ENCODE results near the gene CRB2. TPM values are rescaled to one million over a fixed set of nuclear protein-coding genes. Genes with fewer than 3 reads are reported as not detected.

CRB2 gene
- total RNA-seq, 1 experiment from 2014 or later: 0.07 TPM

DNA sequence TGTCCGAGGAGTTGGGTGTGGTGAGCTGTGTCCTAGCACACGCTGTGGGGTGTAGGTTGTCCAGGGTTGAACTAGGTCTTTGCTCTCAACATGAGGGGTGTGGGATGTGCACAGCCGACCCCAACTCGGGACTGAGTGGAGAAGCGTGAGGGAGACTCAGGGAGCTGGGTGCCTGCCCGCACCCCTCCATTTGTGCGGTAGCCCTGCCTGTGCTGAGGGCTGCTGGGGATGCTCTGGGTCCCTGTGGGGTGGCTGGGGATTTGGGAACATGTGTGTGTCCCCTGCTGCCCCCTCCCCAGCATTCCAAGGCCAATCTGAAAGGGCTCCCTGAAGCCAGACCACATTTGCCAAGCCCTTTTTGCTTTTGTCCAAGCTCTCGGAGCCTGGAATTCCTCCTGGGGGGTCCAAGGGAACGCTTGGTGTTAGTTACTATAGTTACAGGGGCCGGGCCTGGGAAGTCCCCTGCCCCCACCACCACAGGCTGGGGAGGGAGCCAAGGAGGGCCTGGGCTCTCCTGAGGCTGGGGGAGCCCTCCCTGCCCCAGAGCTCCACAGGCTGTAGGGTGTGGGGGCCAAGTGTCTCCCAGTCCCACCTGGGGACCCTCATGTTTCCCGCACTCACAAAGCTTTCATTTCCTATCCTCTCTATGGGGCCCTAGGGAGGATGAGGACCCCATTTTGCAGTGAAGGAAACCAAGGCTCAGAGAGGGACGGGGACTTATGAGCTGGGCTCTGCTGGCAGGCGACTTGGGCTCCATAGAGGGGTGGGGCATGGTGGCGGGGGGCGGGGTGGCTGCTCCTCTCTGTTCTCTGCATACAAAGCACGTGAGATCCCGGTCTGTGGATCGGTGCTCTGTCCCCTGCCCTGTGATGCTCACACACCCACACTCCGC, 1.1 kb downstream of the CRB2 start:
- no peak overlapping the region for H3K4me3 ChIP-seq (replicated peaks in 1 of 2; ENCODE audit: low read depth in 1 of 2, low read length in 2 of 2)
- CTCF ChIA-PET: interaction anchor here (5.1 kb wide), 1 partner anchor 29 kb away, joined by 47 read pairs; no protein-coding TSS in a partner anchor
- H3K4me1 ChIP-seq (ENCODE audit: control insufficient read depth in 1 of 2, insufficient read depth in 2 of 2, low read length in 2 of 2): peaks cover 14 to 28% of the 10 kb centered on the region in 2 experiments; a peak in 3 of 4 replicates
- H2AFZ ChIP-seq (ENCODE audit: low read depth, low read length, poor library complexity, severe bottlenecking): no peak overlapping the region
- H3K9me2 ChIP-seq (ENCODE audit: insufficient read depth): no peaks in the 10 kb centered on the region
- no peak overlapping the region for H3K9ac ChIP-seq (ENCODE audit: low read length)
- DNase-seq (ENCODE audit: low read depth, low spot score) (no peak), ATAC-seq (no peak)
- H3K79me2 ChIP-seq (ENCODE audit: insufficient read depth, low read length): no peaks in the 10 kb centered on the region
- no peaks in the 10 kb centered on the region for H3K9me3 ChIP-seq (ENCODE audit: control insufficient read depth in 1 of 2, insufficient read depth in 1 of 2, low read depth in 1 of 2, low read length in 2 of 2)
- no peak overlapping the region for H3K27ac ChIP-seq (ENCODE audit: low read depth, low read length)
- no peaks in the 10 kb centered on the region for H3K27me3 ChIP-seq (ENCODE audit: insufficient read depth, low read length)
- POLR2A ChIA-PET: interaction anchor here (0.6 kb wide), 1 partner anchor 21 kb away, joined by 3 read pairs; no protein-coding TSS in a partner anchor
- TF ChIP-seq EGR1 (IDR thresholded peaks at IDR 0.05; ENCODE audit: low read depth) (no peak), JUND (IDR thresholded peaks at IDR 0.05) (no peak)
- H3K36me3 ChIP-seq (ENCODE audit: control insufficient read depth in 1 of 2, insufficient read depth in 2 of 2, low read length in 2 of 2): no peaks in the 10 kb centered on the region
- H3K4me2 ChIP-seq (ENCODE audit: low read length): no peak overlapping the region
- RAD21 ChIA-PET (ENCODE audit: low non-redundant PET in 1 of 2, low total read pairs in 2 of 2, uncharacterized antibody in 2 of 2, unreplicated experiment in 2 of 2): no interaction called here
- intact Hi-C loops (cut with micrococcal nuclease): loop anchor here (10.0 kb wide), 2 partner anchors 1232 to 1262 kb away; partner anchors contain the start of gene TTLL11
- H4K20me1 ChIP-seq (ENCODE audit: insufficient read depth): no peaks in the 10 kb centered on the region
- BruUV-seq (replicated peaks): no TSS peak

DNA sequence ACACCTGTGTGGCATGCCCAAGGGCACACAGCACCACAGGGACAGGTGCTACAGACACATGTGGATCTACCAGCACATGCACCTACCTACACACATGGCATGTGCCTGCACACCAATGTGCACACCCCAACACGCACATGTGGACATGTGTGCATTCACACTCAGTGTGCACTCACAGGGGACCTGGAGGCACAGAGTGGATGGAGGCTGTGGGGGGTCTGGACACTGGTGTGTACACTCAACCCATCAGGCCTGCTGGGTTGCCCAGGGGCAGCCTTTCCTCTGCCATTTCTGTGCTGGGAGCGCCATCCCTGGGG, 1.7 kb downstream of the CRB2 start:
- Histone ChIP-seq H3K27me3 (ENCODE audit: insufficient read depth, low read length) (no peaks in the 10 kb centered on the region), H3K36me3 (ENCODE audit: control insufficient read depth in 1 of 2, insufficient read depth in 2 of 2, low read length in 2 of 2) (no peaks in the 10 kb centered on the region), H3K9me3 (ENCODE audit: control insufficient read depth in 1 of 2, insufficient read depth in 1 of 2, low read depth in 1 of 2, low read length in 2 of 2) (no peaks in the 10 kb centered on the region), H3K79me2 (ENCODE audit: insufficient read depth, low read length) (no peaks in the 10 kb centered on the region), H3K4me1 (ENCODE audit: control insufficient read depth in 1 of 2, insufficient read depth in 2 of 2, low read length in 2 of 2) (peaks cover 14 to 28% of the 10 kb centered on the region in 2 experiments; a peak in 3 of 4 replicates), H2AFZ (ENCODE audit: low read depth, low read length, poor library complexity, severe bottlenecking) (no peak overlapping the region), H3K9ac (ENCODE audit: low read length) (no peak overlapping the region), H3K9me2 (ENCODE audit: insufficient read depth) (no peaks in the 10 kb centered on the region), H3K27ac (ENCODE audit: low read depth, low read length) (no peak overlapping the region), H4K20me1 (ENCODE audit: insufficient read depth) (no peaks in the 10 kb centered on the region), H3K4me3 (replicated peaks in 1 of 2; ENCODE audit: low read depth in 1 of 2, low read length in 2 of 2) (no peak overlapping the region), H3K4me2 (ENCODE audit: low read length) (no peak overlapping the region)
- CTCF ChIA-PET: interaction anchor here (5.1 kb wide), 1 partner anchor 28 kb away, joined by 47 read pairs; no protein-coding TSS in a partner anchor
- DNase-seq (ENCODE audit: low read depth, low spot score): no peak
- RAD21 ChIA-PET (ENCODE audit: low non-redundant PET in 1 of 2, low total read pairs in 2 of 2, uncharacterized antibody in 2 of 2, unreplicated experiment in 2 of 2): no interaction called here
- intact Hi-C loops (cut with micrococcal nuclease): loop anchor here (10.0 kb wide), 2 partner anchors 1233 to 1263 kb away; partner anchors contain the start of gene TTLL11
- POLR2A ChIA-PET: no interaction called here
- no peak for ATAC-seq
- TF ChIP-seq POLR2AphosphoS5 (IDR thresholded peaks at IDR 0.05; ENCODE audit: low read depth, low read length) (no peak), JUND (IDR thresholded peaks at IDR 0.05) (no peak), ZNF274 (IDR thresholded peaks at IDR 0.05; ENCODE audit: low read depth, low read length) (no peak), EZH2 (IDR thresholded peaks at IDR 0.05) (no peak), ELF1 (IDR thresholded peaks at IDR 0.05; ENCODE audit: borderline replicate concordance, low read depth) (no peak)
- TF ChIP-seq, protein P1, sequence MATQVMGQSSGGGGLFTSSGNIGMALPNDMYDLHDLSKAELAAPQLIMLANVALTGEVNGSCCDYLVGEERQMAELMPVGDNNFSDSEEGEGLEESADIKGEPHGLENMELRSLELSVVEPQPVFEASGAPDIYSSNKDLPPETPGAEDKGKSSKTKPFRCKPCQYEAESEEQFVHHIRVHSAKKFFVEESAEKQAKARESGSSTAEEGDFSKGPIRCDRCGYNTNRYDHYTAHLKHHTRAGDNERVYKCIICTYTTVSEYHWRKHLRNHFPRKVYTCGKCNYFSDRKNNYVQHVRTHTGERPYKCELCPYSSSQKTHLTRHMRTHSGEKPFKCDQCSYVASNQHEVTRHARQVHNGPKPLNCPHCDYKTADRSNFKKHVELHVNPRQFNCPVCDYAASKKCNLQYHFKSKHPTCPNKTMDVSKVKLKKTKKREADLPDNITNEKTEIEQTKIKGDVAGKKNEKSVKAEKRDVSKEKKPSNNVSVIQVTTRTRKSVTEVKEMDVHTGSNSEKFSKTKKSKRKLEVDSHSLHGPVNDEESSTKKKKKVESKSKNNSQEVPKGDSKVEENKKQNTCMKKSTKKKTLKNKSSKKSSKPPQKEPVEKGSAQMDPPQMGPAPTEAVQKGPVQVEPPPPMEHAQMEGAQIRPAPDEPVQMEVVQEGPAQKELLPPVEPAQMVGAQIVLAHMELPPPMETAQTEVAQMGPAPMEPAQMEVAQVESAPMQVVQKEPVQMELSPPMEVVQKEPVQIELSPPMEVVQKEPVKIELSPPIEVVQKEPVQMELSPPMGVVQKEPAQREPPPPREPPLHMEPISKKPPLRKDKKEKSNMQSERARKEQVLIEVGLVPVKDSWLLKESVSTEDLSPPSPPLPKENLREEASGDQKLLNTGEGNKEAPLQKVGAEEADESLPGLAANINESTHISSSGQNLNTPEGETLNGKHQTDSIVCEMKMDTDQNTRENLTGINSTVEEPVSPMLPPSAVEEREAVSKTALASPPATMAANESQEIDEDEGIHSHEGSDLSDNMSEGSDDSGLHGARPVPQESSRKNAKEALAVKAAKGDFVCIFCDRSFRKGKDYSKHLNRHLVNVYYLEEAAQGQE (IDR thresholded peaks at IDR 0.05; ENCODE audit: low read depth): no peak
- BruUV-seq (replicated peaks): no TSS peak
